ENCODE measurements around the gene NLRP12.
"Not testable (repeated sequence)": the region's sequence is repeated elsewhere in the genome, so short reads cannot be mapped to it uniquely, and the experiment has no call there.

Gene NLRP12

GRCh38 chr19:53824134-53824611, at the start of gene NLRP12:
TSS of gene NLRP12 (minus strand) at chr19:53824314. CDS start at chr19:53824174, 140 bp downstream.
- DNase-seq (ENCODE audit: low read depth in 1 of 2, low spot score in 1 of 2): no peak

- no peak for DNase-seq (ENCODE audit: low read depth in 1 of 2, low spot score in 1 of 2)
These were observed 48.6 kb upstream of the NLRP12 start for GRCh38 chr19:53872762-53873161.

- DNase-seq (ENCODE audit: low read depth in 1 of 2, low spot score in 1 of 2): no peak
These were observed 47.3 kb upstream of the NLRP12 start for GRCh38 chr19:53871454-53871853.

- no peak for DNase-seq (ENCODE audit: low read depth in 1 of 2, low spot score in 1 of 2)
These were observed 46.4 kb upstream of the NLRP12 start for GRCh38 chr19:53870485-53870844.

GRCh38 chr19:53869805-53870484, 45.8 kb upstream of the NLRP12 start:
- DNase-seq (ENCODE audit: low read depth in 1 of 2, low spot score in 1 of 2): not testable (repeated sequence)

- peak; percentile 62 to 74 for DNase-seq (ENCODE audit: low read depth in 1 of 2, low spot score in 1 of 2)
These were observed 45.0 kb upstream of the NLRP12 start for GRCh38 chr19:53868892-53869804.

DNA sequence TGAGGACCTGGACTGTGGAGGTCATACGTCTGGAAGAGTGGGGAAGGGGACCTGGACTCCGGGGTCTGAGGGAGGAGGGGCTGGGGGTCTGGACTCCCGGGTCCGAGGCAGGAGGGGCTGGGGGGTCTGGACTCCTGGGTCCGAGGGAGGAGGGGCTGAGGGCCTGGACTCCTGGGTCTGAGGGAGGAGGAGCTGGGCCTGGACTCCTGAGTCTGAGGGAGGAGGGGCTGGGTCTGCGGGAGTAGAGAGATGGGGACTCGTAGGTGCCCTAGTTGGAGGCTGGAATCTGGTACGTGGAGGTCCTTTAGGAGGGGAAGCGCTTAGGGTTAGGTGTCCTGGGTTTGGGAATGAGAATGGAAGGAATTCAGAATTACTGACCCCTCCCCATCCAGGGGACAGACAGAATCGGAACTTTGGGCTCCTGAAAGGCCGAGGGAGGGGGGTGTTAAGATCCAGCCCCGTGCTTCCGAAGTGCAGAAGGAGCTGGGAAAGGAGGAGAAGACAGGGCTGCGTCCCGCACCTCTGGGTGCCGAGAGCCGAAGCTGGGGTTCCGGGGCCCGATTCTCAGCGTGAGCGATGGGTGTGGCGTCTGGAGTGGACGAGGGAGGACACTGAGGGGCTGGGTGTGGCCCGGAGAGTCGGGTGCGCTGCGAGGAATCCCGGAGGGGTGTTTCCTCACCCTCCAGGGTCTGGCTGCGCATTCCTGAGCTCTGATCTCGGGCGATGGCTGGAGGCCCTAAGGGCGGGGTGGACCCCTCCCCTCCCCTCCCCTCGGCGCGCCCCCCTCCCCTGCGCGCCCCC, 44.2 kb upstream of the NLRP12 start:
- DNase-seq (ENCODE audit: low read depth in 1 of 2, low spot score in 1 of 2): no peak

GRCh38 chr19:53867225-53868090, 43.3 kb upstream of the NLRP12 start, which contains the start of gene MYADM:
TSS of gene MYADM (plus strand) at chr19:53867883. CDS start at chr19:53873530, 5,647 bp downstream.
- peak; percentile 98 to 100 for DNase-seq (ENCODE audit: low read depth in 1 of 2, low spot score in 1 of 2)

DNA sequence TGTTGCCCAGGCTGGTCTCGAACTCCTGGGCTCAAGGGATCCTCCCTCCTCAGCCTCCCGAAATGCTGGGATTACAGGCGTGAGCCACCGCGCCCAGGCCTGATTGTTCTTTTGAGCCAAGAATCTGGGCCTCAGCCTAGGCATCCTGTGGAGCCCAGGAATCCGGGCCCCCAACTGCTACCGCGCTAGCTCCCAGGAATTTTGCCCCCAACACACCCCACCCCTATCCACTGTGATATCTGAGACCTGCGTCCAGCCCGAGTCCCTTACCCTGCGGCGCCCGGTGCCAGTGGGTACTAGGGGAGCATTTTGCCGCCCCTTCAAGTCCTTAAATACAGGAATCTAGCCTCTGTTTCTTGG, 42.7 kb upstream of the NLRP12 start:
- no peak for DNase-seq (ENCODE audit: low read depth in 1 of 2, low spot score in 1 of 2)

GRCh38 chr19:53865918-53866864, 42.1 kb upstream of the NLRP12 start:
- DNase-seq (ENCODE audit: low read depth in 1 of 2, low spot score in 1 of 2): peak in 1 of 2 donors; percentile 56

DNA sequence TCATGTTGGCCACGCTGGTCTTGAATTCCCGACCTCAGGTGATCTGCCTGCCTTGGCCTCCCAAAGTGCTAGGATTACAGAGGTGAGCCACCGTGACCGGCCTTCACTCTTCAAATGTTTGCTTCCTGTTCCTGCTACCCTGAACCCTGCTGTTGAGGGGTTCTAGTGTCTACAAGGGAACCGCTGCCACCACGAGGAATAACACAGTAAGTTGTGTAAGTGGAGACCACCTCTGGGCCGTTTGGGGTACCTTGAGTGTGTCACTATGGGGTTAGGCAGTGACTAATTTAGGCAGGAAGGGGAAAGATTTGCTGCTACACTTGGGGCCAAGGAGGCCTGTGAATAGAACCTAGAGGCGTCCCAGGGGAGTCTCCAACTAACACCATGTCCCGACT, 41.4 kb upstream of the NLRP12 start:
- no peak for DNase-seq (ENCODE audit: low read depth in 1 of 2, low spot score in 1 of 2)

DNA sequence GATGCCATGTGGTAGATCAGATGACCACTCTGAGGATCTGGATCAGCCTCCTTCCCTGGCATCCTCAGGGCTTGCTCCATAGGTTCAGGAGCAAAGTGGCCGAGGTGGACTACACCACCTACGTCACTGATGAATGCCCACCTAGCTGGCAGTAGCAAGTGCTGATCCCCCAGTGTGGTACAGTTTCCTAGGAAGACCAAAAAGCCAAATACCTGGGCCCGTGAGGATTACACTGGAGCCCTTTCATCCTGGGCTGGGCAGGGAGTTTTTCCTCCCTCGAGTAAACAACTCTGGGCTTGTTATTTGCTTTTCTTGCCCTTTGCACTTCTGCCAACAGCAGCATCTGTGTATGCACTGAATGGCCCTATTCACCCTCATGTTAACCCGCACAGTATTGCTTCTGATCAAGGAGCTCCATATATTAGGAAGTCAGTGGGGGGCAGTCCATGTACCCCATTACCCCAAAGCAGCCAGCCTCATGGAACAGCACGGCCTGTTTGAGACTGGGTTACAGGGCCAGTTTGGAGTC, 40.3 kb upstream of the NLRP12 start:
- DNase-seq (ENCODE audit: low read depth in 1 of 2, low spot score in 1 of 2): no peak

DNA sequence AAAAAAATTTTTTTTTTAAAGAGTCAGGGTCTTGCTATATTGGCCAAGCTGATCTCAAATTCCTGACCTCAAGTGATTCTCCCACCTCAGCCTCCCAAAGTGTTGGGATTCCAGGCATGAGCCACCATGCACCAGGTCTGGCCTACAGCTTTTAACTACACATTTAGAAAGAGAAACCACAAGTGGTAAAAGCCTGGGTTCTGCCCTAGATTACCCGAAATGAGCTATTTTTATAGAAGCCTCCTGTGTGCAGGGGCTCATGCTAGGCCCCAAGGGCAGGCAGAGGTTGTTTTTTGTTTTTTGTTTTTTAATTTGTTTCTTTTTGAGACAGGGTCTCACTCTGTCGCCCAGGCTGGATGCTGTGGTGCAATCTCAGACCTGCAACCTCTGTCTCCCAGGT, 29.6 kb upstream of the NLRP12 start:
- no peak for DNase-seq (ENCODE audit: low read depth in 1 of 2, low spot score in 1 of 2)

GRCh38 chr19:53849237-53849676, 25.1 kb upstream of the NLRP12 start:
- DNase-seq (ENCODE audit: low read depth in 1 of 2, low spot score in 1 of 2): no peak

DNA sequence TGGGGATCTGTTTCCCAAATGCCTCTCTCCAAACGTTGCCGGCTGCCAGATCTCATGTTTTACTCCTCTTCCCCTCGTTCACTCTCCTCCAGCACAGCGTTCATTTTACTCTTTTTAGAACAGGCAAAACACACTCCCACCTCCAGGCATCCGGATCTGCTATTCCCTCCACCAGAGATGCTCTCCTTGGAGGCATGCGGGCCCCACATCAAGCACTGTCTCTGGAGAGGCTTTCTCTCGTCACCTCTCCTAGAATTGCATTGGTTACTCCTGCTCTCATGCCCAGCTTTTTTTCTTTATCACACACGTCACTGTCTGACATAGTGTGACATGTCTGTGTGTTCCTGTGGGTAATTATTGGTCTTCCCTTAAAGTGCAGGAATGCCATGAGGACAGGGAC, 23.4 kb upstream of the NLRP12 start:
- DNase-seq (ENCODE audit: low read depth in 1 of 2, low spot score in 1 of 2): no peak

DNA sequence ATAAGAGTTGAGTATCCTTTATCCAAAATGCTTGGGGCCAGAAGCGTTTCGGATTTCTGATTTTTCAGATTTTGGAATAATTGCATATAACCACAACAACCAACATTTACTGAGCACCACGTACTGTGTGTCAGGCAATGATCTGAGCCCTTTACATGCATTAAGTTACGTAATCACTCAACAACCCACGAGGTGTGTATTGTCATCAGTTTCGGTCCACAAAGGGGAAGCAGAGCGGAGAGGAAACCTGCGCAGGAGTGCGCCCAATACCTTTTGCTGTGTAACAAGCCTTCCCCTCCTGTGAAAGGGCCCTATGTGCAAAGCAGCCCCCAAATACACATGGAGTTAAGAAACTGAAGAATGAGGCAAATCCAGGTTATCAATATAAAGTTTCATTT, 20.7 kb upstream of the NLRP12 start:
- DNase-seq (ENCODE audit: low read depth in 1 of 2, low spot score in 1 of 2): no peak

GRCh38 chr19:53840914-53841313, 16.8 kb upstream of the NLRP12 start:
- DNase-seq (ENCODE audit: low read depth in 1 of 2, low spot score in 1 of 2): not testable (repeated sequence)

GRCh38 chr19:53840241-53840640, 16.1 kb upstream of the NLRP12 start:
- not testable (repeated sequence) for DNase-seq (ENCODE audit: low read depth in 1 of 2, low spot score in 1 of 2)

DNA sequence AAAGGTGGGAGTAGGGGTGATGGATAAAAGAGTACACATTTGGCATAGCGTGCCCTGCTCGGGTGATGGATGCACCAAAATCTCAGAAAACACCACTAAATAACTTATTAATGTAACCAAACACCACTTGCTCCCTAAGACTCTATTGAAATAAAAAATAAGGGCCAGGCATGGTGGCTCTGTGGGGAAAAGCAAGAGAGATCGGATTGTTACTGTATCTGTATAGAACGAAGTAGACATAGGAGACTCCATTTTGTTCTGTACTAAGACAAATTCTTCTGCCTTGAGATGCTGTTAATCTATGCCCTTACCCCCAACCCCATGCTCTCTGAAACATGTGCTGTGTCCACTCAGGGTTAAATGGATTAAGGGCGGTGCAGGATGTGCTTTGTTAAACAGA, 14.3 kb upstream of the NLRP12 start:
- DNase-seq (ENCODE audit: low read depth in 1 of 2, low spot score in 1 of 2): not testable (repeated sequence)
